Kidney glomerular epithelial cell (primary cell): ENCODE results near the gene CLEC2D.
A peak's percentile ranks its signal among the peaks of the same experiment; 100 is the strongest.
"Not testable (repeated sequence)": the region's sequence is repeated elsewhere in the genome, so short reads cannot be mapped to it uniquely, and the experiment has no call there.

Experiments used
- DNase-seq: peaks from one replicate; lab custom pipeline; 2025; lab: John Stamatoyannopoulos, UW

The CLEC2D gene

DNA sequence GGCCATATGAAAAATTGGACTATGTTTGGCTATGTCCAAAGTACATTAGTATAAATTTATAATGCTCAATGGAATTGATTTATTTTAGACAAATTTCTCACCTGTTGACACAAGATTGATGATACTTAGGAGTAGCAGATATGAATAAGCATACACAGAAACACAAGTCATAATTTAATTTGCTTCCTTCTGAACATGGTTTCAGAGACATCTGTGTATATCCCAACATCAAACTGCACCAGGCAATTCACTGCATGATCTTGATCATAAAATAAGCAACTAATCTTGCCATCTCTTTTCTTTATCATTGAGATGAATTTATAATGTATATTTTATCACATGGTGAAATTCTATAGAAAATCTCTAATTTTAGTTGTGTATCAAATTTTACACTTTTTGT is 59.6 kb downstream of the CLEC2D start:
- no peak for DNase-seq

DNA sequence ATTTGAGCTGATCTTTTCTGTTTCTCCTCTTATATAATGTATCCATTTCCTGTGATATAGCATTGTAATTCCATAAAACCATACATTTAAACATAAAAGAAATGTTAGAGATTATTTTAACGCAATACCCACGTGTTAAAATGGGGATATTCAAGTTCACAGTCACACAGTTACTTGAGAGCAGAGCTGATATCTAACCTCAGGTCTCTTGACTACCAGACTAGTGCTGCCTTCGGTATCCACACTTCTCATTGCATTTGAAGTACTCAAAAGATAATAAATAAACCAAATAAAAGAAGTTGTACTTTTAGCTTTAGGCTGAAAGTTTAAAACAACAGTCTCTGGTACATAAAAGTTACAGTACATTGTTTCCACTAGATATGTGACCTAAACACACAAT is 60.5 kb downstream of the CLEC2D start:
- no peak for DNase-seq

DNA sequence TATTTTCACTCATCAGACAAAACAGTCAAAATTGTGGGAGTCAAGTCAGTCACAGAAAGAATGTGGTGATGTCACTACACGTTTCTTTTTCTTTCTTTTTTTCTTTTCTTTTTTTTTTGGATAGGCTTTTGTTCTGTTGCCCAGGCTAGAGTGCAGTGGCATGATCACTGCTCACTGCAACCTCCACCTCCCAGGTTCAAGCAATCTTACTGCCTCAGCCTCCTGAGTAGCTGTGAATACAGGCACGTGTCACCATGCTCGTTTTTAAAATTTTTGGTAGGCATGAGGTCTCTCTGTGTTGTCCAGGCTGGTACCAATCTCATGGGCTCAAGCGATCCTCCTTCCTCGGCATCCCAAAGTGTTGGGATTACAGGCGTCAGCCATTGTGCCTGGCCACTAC is 61.1 kb downstream of the CLEC2D start:
- DNase-seq = no peak

DNA sequence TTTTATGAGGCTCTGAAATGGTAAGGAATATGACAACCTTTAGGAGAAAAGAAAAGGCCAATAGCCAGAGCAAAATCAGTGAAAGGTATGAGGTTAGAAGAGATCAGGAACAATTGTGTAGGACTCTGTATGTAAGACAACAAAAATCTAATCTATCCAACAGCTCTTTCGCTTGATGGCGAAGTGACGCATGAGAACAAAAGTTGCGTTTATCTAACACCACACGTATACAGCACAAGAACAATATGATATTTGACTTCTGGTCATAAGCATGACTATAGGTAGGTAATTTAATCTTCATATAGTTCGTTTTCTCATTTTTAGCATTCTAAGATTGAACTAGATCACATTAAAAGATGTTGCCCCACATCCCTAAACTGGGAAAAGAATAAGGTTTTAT is 61.9 kb downstream of the CLEC2D start:
- no peak for DNase-seq

DNA sequence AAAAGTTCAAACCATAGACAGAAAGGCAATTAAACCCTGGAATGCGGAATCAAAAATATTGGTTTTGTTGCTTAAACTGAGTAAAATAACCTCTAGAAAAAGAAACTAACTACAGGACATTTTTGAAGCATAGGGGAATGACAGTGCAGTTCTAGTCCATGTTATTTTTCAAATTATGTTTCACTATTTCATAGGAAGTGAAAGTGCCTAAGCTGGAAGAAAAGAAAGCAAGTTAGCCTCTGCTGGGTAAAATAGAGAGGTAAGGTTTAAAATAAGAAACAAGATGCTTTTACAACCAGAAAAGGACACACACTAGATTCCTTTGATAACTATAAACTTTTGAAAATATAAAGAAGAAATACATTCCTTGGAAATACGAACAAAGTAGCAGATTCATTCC is 62.3 kb downstream of the CLEC2D start:
- DNase-seq = no peak

DNA sequence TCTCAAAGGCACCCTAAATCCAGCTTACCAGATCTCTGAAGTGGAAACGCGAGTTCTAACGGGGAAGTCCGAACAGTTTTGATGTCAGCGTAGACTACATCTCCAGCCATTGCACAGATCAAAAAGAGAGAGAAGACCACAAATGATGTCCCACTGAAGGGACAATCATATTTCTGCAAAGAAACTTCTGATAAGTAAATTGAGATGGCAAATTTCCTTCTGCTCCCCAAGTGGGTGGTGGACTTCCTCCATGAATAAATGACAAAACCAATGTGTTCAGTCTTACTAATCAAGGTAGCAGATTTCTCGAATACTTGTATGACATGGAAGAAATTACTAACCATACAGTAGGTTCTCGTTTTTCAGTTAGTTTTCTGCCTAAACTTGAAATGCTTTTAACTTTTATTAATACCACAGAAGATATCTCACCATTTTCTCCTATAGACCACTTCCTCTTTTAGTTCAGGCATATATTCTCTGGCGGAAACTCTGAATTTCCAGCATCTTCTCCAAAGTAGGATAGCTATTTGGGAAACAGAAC is 63.5 kb downstream of the CLEC2D start, which contains the start of gene CLECL1:
TSS of gene CLECL1 (minus strand) at position 177 of the 541 bp plus-strand sequence.
- DNase-seq = no peak

DNA sequence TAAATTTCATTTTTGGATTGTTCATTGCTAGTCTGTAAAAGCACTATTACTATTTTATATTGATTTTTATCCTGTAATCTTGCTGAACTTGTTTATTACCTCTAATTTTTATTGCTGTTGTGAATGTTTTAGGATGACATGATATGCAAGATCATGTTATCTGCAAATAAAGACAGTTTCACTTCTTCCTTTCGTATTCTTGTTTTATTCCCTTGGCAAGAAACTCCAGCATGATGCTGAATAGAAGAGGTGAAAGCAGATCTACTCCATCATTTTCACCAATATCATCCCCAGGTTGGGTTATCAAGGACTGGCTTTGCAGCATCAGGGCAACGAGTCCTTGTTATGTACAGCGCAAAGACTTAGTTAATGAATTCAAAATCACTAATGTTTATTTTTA is 66.1 kb downstream of the CLEC2D start:
- no peak for DNase-seq

DNA sequence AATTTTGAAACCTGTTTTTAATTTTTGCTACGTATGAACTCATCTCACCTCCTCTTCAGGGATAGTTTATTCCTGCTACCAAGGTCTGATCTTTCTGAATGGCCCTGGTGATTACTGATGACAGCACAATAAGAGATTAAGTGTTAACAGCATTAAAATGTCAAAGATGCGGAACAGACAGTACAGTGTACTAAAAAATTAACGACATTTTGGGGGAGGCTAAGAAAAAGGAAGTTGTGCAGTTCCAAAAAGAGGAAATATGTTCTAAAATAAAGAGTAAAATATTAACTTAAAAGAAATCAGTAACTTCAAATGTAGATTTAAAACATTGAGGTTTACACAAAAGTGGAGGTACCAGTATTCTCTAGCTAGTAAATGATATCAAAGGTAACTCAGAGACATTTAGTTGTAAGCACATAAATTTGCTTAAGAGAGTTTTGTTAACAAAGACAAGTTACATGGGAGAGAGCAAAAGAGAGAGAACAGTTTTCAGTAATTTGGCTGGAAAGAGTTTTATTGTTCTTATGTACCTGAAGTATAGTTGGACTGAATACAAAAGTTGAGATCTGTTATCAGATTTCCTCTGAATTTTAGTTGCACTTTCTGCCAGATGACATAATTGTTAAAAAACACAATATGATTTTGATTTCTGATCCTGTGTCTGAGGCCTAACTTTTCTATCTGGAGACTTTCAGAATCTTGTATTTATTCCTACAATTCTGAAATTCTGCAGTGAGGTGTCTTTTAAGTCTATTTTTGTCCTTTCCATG is 67.6 kb downstream of the CLEC2D start:
- DNase-seq = no peak

DNA sequence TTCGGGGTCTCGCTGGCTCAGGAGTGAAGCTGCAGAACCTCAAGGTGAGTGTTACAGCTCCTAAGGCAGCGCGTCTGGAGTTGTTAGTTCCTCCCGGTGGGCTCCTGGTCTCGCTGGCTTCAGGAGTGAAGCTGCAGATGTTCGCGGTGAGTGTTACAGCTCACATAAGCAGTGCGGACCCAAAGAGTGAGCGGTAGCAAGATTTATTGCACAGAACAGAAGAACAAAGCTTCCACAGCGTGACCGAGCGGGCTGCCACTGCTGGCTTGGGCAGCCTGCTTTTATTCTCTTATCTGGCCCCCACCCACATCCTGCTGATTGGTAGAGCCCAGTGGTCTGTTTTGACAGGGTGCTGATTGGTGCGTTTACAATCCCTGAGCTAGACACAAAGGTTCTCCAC is 69.4 kb downstream of the CLEC2D start:
- DNase-seq = not testable (repeated sequence)

DNA sequence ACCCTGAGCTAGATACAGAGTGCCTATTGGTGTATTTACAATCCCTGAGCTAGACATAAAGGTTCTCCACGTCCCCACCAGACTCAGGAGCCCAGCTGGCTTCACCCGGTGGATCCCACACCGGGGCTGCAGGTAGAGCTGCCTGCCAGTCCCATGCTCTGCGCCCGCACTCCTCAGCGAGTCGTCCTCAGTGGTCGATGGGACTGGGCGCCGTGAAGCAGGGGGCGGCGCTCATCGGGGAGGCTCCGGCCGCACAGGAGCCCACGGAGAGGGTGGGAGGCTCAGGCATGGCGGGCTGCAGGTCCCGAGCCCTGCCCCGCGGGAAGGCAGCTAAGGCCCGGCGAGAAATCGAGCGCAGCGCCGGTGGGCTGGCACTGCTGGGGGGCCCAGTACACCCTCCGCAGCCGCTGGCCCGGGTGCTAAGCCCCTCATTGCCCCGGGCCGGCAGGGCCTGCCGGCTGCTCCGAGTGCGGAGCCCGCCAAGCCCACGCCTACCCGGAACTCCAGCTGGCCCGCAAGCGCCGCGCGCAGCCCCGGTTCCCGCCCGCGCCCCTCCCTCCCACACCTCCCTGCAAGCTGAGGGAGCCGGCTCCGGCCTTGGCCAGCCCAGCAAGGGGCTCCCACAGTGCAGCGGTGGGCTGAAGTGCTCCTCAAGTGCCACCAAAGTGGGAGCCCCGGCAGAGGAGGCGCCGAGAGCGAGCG is 70.0 kb downstream of the CLEC2D start:
- DNase-seq = not testable (repeated sequence)

DNA sequence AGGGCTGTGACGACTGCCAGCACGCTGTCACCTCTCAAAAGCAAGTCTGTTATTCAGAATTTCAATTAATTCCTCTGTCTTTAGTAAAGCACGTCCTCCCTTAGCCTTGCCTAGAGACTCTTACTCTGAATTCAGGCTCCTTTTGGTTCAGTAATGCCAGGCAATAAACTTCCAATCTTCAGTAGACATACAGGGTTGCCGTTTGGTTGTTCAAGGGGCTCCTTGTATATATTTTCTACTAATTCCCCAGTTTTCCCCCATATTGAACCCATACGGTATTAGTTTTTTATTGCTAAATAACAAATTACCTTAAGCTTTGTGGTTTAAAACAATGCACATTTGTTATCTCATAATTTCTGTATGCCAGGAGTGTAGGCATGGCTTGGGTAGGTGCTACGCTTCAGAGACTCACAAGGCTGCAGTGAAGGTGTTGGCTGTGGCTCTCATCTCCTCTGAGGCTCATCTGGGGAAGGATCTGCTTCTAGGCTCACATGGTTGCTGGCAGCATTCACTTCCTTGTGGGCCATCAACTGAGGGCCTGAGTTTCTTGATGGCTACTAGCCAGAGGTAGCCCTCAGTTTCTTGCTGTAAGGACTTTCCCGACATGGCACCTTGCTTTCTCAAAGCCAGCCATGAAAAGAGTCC is 70.7 kb downstream of the CLEC2D start:
- no peak for DNase-seq

DNA sequence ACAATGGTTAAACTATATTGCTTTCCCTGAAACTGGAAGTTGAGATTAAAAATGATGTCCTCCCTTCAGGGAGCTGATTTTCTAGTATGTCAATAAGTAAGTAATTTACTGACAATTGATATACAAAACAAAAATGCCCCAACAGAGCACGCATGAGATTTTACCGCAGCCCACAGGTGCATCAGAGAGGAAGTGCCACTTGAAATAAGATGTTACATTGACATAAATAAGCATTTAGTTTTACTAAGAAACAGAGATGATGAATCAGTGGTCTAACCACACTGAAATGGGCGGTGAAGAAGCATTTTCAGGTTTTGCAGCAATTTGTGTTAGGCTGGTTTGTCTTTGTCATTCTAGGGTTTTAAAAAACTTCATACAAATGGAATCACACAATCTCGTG is 72.2 kb downstream of the CLEC2D start:
- DNase-seq = no peak

DNA sequence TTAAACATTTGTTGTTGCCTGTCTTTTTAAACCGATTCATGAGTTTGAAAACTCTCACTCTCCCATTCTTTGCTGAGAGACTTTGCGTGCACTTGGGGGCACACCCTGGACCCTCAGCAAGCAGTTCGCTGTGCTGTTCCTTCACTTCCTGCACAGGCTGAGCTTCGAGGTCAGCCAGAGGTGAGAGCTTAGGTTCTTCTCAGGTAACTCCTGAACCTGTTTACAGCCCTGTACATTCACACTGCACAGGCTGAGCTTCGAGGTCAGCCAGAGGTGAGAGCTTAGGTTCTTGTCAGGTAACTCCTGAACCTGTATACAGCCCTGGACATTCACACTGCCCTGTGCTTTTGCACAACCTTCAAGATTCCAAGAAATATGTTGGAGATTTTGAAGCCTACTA is 73.1 kb downstream of the CLEC2D start:
- no peak for DNase-seq

DNA sequence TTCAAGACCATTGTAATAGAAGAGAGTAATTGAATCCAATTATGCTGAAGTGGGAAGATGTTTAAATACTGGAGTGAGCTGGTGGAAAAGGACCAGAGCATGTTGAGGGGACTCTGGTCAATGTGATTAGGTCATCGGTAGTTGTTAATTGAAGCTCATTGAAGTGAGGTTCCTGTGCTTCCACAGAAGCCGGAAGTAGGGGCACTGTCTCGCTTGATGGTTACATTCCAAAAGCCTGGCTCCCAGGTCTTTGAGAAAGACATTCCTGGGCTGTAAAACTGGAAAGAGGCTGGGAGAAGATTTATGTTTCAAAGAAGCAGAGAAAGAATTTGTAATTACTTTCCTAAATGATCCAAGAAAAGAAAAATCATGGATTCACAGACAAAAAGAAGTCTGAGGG is 75.7 kb downstream of the CLEC2D start:
- peak; percentile 67 for DNase-seq
